A549 treated with CpdA at 1 μM for 4 hours (cell line): ENCODE results near the gene NELL1. TPM values are rescaled to one million over a fixed set of nuclear protein-coding genes. Genes with fewer than 3 reads are reported as not detected.

Experiments
- total RNA-seq: library from RNA; stranded (reverse); fragments of 200-300 nt; extraction: Qiagen RNA extraction; gene quantifications from 5 replicates; pipeline ENCODE4 v1.2.3, GENCODE V29; 2022; ENCODE audit warnings: low read depth

The NELL1 gene
- total RNA-seq: not detected in 5 replicates

GRCh38 chr11:20668844-20669819, at the start of gene NELL1:
Gene NELL1, plus strand, starts transcription at chr11:20669586.

Other genes with a start within 250 kb of the NELL1 start
- not detected in 5 replicates for gene SLC6A5, start 70.0 kb upstream of the NELL1 start, total RNA-seq